NCI-H446 (cell line): ENCODE measurements around the gene KCNN2.

ENCODE experiments used
- DNase-seq, 2 experiments: peaks; one replicate each; lab custom pipeline; 2025; lab: John Stamatoyannopoulos, UW

The KCNN2 gene

GRCh38 chr5:114362977-114363761 is 1.3 kb downstream of the KCNN2 start:
- peak in 1 of 2 experiments; percentile 10 for DNase-seq

- no peak for DNase-seq
These were observed 2.0 kb downstream of the KCNN2 start for GRCh38 chr5:114363837-114364236.

GRCh38 chr5:114367029-114367428 is 5.2 kb downstream of the KCNN2 start:
- DNase-seq: no peak

- no peak for DNase-seq
These were observed 8.0 kb downstream of the KCNN2 start for GRCh38 chr5:114369680-114370417.

GRCh38 chr5:114377050-114377844 is 15.4 kb downstream of the KCNN2 start:
- DNase-seq: no peak

GRCh38 chr5:114377946-114378345 is 16.1 kb downstream of the KCNN2 start:
- no peak for DNase-seq

GRCh38 chr5:114380721-114381120 is 18.9 kb downstream of the KCNN2 start:
- DNase-seq: no peak

GRCh38 chr5:114387433-114387832 is 25.6 kb downstream of the KCNN2 start:
- no peak for DNase-seq

GRCh38 chr5:114390431-114390830 is 28.6 kb downstream of the KCNN2 start:
- DNase-seq: no peak

- DNase-seq: no peak
These were observed 29.5 kb downstream of the KCNN2 start for GRCh38 chr5:114391321-114391720.

GRCh38 chr5:114393159-114393558 is 31.3 kb downstream of the KCNN2 start:
- DNase-seq: no peak

GRCh38 chr5:114402206-114402605 is 40.3 kb downstream of the KCNN2 start:
- DNase-seq: no peak

- DNase-seq: no peak
These were observed 45.9 kb downstream of the KCNN2 start for GRCh38 chr5:114407783-114408182.

GRCh38 chr5:114408847-114409246 is 47.0 kb downstream of the KCNN2 start:
- no peak for DNase-seq

GRCh38 chr5:114411380-114411931 is 49.6 kb downstream of the KCNN2 start:
- no peak for DNase-seq

GRCh38 chr5:114412510-114413171 is 50.8 kb downstream of the KCNN2 start:
- DNase-seq: no peak

GRCh38 chr5:114415760-114416159 is 53.9 kb downstream of the KCNN2 start:
- no peak for DNase-seq

- DNase-seq: no peak
These were observed 54.4 kb downstream of the KCNN2 start for GRCh38 chr5:114416254-114416653.

GRCh38 chr5:114417519-114417918 is 55.6 kb downstream of the KCNN2 start:
- no peak for DNase-seq

GRCh38 chr5:114418176-114419066 is 56.6 kb downstream of the KCNN2 start:
- DNase-seq: no peak

GRCh38 chr5:114419067-114419388 is 57.2 kb downstream of the KCNN2 start:
- DNase-seq: no peak
